ENCODE results near the gene EPX. TPM values are rescaled to one million over a fixed set of nuclear protein-coding genes. Genes with fewer than 3 reads are reported as not detected.
A peak's percentile ranks its signal among the peaks of the same experiment; 100 is the strongest.
"Not testable (repeated sequence)": the region's sequence is repeated elsewhere in the genome, so short reads cannot be mapped to it uniquely, and the experiment has no call there.

Gene EPX, protein sequence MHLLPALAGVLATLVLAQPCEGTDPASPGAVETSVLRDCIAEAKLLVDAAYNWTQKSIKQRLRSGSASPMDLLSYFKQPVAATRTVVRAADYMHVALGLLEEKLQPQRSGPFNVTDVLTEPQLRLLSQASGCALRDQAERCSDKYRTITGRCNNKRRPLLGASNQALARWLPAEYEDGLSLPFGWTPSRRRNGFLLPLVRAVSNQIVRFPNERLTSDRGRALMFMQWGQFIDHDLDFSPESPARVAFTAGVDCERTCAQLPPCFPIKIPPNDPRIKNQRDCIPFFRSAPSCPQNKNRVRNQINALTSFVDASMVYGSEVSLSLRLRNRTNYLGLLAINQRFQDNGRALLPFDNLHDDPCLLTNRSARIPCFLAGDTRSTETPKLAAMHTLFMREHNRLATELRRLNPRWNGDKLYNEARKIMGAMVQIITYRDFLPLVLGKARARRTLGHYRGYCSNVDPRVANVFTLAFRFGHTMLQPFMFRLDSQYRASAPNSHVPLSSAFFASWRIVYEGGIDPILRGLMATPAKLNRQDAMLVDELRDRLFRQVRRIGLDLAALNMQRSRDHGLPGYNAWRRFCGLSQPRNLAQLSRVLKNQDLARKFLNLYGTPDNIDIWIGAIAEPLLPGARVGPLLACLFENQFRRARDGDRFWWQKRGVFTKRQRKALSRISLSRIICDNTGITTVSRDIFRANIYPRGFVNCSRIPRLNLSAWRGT
- 0.08 TPM in 1 of 2 replicates, not detected in the other for total RNA-seq (2014; rRNA removed; shearing (Covaris generic))

DNA sequence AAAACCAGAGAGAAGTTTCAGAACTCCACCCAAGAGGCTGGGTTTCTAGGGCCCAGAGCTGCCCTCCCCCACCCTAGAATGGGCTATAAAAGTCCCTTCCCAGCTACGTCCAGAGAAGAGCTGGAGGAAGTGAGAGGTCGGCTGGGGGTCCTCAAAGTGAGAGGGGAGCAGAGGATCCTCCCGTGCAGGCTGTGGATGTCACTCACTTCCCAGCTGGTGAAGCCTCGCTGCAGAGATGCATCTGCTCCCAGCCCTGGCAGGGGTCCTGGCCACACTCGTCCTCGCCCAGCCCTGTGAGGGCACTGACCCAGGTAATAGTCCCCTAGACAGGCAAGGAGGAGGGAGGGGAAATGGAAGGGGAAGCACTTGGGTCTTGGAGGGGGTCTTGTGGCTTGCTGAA is at the start of gene EPX:
TSS of gene EPX (plus strand) at position 115 of the 400 bp plus-strand sequence. CDS start at position 236, 121 bp downstream.
- no peak for DNase-seq (ENCODE audit: low spot score)

DNA sequence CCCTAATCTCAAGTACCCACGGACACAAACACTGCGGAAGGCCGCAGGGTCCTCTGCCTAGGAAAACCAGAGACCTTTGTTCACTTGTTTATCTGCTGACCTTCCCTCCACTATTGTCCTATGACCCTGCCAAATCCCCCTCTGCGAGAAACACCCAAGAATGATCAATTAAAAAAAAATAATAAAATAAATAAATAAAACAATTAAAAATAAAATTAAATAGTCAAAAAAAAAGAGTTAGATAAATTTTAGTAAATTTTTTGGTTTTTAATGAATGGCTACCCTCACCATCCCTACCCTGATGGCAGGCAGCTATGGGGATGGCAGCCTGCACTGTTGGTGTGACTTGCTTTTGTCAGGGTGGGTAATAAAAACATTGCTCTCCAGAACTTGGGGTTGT is 49.2 kb upstream of the EPX start:
- not testable (repeated sequence) for DNase-seq (ENCODE audit: low spot score)

DNA sequence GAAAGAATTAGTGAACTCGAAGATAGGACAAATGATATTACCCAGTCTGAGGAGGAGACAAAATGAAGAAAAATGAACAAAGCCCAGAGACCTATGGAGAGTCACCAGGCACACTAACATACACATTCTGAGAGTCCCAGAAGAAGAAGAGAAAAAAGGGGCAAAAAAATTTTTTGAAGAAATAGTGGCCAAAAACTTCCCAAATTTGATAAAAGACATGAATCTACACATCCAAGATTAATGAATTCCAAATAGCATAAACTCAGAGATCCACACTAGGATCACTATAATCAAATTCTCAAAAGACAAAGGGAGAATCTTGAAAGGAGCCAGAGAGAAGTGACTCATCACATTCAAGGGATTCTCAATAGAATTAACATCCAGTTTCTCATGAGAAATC is 47.7 kb upstream of the EPX start:
- DNase-seq (ENCODE audit: low spot score) = no peak

DNA sequence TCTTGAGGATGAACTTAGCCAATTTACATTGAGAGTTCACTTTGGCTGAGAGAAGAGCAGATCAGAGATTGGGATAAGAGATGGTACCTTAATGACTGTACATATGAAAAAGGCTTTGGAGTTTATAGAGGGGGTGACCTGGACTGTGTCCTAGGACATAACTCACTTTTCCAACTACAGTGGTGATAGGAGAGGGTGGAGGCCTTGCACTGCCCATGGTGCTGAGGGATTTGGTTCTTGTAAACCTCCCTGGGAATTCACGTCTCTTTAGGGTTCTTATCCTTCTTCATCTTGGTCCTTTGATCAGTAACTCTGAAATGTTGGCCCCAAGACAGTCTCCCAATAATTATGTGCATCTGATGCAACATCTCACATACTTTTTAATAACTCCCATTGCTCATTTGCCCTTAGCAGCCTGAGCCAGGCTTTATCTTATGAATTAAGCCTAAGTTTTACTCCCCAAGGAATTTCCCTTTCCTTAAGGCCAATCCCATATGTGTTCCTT is 44.5 kb upstream of the EPX start, which contains the start of gene OR4D1:
TSS of gene OR4D1 (plus strand) at position 455 of the 505 bp plus-strand sequence. CDS start 6,770 bp downstream, outside the sequence.
- DNase-seq (ENCODE audit: low spot score) = no peak

DNA sequence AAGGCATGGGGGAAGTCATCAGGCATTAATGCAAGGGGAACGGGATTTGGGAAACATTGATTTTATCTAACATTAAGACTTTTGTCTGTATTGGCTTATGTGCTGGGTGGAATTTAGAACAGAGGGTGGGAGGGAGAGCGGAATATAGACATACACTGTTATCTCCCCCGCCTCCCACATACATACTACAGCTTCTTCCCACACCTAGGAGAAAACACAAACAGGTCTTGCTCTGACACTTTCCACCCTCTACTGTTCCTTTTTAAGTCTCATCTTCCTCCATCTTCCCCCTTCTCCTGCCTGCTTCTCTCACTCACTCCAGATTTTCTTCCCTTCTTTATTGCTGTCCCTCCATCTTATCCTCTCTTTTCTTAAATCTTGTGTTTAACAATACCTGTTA is 43.9 kb upstream of the EPX start:
- no peak for DNase-seq (ENCODE audit: low spot score)

DNA sequence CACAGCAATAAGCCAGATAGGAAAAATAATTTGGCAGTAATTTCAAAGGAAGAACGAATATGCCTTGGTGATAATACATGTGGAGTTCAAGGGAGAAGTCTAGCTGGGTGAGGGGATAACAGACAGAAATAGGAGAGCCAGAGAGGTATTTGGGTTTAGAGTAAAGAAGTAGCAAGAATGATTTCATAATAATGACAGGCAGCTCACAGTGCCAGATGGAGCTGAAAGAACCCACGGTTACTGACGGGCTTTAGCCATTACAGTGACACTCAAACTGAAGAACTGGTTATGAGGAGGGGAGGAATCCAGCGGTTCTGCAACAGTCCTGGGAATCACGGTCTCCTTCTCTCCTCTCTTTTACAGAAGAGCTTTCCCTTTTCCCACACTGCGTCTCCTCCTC is 42.1 kb upstream of the EPX start:
- DNase-seq (ENCODE audit: low spot score) = no peak

DNA sequence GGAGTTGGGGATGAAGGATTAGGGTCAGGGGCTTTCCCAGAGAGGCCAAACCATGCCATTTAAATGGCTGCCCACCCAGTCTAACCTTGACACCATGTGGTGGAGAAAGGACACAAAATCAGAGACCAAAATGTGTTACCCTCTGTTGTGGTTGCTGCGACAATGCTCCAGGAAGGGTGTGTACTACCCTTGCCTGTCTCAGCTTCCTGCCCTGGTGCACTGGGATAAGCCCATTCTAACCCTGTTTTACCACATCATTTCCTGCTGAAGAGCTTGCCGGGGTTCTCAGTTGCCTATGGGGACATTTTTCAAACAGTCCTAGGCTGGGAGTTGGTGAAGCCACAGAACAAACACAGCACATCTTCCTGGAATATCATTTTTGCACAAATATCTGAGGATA is 39.5 kb upstream of the EPX start:
- DNase-seq (ENCODE audit: low spot score) = no peak

DNA sequence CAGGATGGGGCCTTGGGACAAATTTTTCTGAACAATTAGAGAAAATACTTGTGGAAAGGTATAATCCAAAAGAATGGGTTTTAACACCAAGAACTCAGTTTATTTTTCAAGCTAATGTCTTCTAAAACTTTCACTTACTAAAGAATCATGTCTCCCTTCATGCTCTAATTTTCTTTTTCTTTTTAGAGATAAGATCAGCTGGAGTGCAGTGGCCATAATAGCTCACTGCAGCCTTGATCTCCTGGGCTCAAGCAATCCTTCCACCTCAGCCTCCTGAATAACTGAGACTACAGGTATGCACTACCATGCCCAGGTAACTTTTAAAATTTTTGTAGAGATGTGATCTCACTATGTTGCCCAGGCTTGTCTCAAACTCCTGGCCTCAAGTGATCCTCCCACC is 38.9 kb upstream of the EPX start:
- DNase-seq (ENCODE audit: low spot score) = no peak

DNA sequence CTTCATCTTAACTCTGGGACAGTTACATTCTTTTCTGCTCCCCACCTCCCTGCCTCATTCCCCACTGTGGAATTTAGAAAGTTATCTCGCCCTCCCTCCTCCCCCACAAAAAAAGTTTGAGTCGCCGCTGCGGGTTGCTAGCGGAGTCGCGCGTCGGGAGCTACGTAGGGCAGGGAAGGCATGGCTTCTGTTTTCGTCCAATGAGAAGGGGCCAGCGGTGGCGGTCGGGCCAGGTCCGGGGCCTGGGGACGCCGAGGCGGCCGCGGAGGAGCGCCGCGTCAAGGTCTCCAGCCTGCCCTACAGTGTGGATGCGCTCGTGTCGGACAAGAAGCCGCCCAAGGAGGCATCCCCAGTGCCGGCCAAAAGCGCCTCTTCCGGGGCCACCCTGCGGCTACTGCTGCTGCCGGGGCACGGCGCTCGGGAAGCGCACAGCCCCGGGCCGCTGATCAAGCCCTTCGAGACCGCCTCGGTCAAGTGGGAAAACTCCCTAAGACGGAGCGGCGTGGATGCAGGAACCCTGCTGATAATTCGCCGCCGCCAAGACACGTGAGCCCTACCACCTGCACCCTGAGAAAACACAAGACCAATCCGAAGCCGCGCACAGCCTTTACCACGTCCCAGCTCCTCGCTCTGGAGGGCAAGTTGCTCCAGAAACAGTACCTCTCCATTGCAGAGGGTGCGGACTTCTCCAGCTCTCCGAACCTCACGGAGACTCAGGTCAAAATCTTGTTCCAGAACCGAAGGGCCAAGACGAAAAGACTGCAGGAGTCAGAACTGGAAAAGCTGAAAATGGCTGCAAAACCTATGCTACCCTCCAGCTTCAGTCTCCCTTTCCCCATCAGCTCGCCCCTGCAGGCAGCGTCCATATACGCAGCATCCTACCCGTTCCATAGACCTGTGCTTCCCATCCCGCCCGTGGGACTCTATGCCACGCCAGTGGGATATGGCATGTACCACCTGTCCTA is 35.4 kb upstream of the EPX start:
- DNase-seq (ENCODE audit: low spot score) = no peak

DNA sequence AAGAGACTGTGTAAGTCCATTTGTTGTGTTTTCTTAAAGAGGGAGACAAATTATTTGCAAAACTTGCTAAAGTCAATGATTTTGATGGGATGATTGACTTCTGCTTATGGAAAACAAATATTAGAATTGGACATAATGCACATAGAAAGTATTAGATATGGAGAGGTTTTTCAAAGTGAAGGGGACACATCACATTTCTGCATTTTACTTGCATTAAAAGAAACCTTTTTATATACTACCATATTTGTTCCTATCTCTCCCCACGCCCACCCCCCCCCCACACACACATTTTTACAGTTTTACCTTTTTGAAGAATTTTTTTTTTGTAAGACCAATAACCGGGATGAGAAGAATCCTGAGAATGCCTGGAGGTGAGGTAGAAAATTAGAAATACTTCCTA is 34.3 kb upstream of the EPX start:
- no peak for DNase-seq (ENCODE audit: low spot score)

DNA sequence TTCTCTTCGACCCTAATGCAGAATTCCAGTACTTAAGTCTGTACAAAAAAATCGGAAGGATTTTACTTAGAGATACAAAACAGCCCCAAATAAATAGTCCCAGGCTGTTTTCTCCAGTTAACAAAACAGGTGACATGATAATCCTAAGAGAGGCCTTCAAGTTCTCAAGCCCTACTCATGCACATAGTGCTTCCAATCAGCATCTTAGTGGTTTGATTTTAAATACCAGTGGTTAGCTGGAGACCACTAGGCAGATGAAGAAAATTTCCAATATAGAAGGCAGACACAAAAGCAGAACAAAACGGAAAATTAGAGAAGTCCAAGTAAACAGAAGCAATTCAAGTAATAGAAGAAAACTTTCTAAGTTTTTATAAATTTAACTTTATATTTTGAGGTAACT is 31.0 kb upstream of the EPX start:
- DNase-seq (ENCODE audit: low spot score) = no peak

DNA sequence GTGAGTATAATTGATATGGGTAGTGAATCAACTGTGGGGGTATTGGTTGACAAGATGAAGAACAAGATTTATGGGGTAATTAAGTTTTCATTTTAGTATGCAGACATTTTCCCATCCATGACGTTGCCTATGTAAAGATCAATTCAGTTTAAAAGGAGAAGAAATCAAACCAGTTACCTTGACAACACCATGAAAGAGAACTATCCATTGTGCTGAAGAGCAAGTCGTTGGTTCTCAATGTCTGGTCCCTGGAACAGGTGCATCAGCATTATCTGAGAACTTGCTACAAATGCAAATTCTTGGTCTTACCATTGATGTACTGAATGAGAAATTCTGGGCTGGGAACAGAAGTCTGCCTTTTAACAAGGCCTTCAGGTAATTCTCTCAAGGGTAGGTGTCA is 26.5 kb upstream of the EPX start:
- DNase-seq (ENCODE audit: low spot score) = no peak

DNA sequence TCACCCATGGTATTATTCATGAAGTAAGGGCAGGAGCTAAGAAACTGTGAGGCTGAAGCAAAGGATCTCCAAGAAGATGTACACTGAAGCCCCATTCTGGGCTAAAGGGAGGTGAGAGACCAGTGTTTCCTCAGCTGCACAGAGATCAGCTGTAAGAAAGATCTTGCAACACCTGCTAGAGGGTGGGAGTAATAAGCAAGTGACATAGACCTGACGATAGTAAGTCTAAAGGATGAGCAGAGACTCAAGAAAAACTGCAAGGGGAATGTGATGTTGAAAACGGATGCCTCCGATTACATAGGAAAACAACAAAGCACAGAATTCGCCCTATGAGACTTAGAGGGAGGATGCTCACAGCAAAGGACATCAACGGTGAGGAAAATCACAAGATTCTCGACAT is 25.8 kb upstream of the EPX start, which contains the start of gene OR4D2:
TSS of gene OR4D2 (plus strand) at position 301 of the 400 bp plus-strand sequence. CDS start 2,674 bp downstream, outside the sequence.
- no peak for DNase-seq (ENCODE audit: low spot score)

DNA sequence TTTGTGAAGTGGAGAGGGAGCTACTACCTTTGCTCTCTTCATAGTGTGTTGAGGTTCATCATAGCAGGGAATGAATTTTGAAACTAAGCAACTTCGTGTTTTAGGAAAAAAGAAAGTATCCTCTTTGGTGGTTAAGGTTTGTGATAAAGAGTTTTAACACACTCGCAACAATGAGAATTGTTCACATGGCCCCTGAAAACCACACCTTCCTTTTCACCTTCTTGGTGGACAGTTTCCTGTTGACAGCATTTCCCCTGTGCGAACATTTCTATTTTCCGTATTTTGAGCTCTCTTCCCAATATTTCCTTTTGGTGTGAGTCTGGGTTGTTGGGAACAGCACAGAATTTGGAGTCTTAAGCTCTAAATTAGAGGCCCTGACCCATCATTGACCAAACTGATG is 21.9 kb upstream of the EPX start:
- no peak for DNase-seq (ENCODE audit: low spot score)

DNA sequence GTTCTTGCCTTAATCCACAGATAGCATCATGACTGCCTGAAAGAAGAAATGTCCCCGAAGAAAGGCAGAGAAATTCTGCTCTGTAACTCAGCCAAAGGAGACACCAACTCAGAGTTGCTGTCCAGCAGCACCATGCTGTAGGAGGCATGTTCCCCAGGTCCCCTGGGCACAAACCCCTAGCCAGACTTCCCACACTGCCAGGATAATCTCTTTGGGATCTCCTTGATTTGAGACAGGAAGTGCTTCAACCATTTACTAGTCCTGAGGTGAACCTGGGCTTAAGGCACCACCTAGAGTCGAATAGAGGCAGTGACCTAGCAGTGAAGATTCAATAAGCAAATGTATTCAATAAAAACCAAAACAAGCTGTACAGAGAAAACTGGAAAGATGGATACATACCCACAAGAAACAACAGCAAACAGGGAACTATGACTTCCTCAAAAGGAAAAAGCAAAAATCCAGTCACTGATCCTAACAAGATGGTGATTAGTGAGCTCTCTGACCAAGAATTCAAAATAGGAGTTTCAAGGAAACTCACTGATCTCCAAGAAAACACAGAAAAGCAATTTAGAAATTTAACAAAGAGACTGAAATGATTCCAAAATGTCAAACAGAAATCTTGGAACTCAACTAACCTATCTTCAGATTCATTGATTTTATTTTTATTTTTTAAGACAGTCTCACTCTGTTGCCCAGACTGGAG is 20.0 kb upstream of the EPX start:
- peak; percentile 65 for DNase-seq (ENCODE audit: low spot score)

DNA sequence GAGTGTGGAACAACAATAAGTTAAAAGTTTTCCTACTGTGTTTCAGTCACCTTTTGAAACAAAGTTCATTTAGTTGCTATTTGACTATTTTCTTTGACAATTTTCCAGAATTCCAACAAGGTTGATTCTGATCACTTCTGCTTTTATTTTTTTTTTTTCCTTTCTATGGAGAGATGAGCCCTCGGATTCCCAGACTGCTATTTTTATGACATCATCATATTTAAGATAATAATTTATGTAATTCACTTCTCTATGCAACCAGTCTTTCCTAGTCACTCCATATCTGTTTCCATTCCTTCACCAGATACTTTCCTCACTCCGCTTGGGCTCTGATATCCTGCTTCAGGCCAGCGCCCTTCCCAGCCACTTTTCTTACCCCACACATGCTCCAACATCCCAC is 17.7 kb upstream of the EPX start:
- no peak for DNase-seq (ENCODE audit: low spot score)

DNA sequence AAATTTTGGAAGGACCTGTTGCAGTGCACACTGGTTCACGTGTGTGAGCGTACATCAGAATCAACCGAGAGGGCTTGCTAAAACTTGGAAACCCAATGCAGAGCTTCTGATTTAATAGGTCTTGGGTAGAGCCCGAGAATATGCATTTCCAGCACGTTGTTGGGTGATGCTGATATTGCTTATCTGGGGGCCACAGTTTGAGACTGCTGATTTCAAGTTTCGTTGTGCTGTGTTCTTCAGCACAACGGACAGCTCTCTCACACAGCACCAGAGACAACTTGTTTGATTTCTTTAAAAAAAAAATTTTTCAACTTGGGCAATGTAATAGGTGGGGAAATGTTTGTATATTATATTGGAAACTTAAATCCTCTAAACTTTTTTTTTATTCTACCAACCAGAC is 16.3 kb upstream of the EPX start:
- DNase-seq (ENCODE audit: low spot score) = no peak

DNA sequence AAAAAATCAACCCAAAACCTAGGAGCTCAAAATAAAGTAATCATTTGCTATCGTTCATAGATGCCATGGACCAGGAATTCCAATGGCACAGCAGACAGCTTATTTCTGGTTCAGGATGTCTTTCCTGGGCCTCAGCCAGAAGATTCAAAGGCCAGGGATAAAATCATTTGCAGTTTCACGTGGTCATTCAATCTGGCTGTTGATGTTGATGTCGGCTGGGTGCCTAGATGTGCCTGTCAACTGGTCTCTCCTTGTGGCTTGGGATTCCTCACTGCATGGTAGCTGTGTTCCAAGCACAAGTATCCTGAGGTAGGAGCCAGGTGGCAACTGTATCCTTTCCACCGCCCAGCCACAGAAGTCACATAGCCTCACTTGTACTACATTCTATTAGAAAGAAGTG is 10.7 kb upstream of the EPX start:
- DNase-seq (ENCODE audit: low spot score) = no peak

DNA sequence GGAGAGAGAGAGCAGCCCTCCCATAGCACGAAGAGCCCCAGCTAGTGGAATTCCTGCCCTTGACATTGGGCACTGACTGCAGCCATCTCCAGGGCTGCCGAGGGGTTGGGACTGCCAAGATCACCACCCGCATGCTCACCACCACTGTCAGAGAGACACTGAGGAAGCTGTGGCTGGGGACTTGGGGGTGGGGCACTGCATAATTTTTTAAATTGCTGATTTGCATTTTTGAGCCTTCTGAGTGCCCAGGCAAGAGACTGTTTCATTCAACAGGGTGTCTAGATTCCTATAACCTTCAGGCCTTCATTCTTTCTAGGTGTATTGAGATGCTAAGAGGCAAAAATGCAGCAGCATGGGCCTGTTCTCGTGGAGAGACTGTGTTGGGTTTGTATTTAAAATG is 9.0 kb upstream of the EPX start:
- DNase-seq (ENCODE audit: low spot score) = no peak

DNA sequence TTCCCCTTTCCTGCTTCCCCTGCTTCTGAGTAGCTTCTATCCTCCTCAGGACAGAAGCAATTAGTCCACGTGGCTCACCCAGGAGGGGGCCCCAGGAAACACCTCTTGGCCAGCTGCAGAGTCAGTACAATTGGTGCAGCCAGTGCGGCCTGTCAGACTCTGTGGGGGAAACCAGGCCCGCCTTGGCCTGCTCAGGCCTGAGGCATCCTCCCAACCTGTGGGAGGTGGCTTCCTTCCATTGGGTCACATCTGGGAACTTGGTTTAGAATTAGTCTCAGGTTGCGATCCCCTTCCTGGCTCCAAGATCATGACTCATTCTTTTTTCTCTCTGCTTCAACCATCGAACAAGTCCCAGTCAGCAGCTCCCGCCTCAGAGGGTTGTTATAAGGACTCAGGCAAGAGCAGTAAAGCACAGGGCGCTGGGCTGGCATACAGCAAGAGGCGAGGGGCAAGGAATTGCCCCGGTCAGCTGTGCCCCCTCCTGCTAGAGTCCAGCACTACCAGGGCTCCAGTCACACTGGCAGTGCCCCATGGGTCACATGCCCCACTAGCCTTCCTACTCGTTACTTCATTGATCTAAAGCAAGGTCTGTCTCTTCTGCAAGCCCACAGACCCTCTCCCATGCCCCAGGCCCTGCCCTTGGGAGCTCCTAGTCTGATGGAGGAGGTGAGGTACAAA is 8.1 kb upstream of the EPX start:
- peak; percentile 97 for DNase-seq (ENCODE audit: low spot score)

All from H4 (cell line).